Thoracic aorta (tissue), 2 donors: Measurements from ENCODE around the gene APOBEC3G. TPM values are rescaled to one million over a fixed set of nuclear protein-coding genes. Genes with fewer than 3 reads are reported as not detected.

Experiments used
- ATAC-seq: fragments of 150-250 bp; one replicate; pipeline ENCODE4 v1.8.0; 2017; ENCODE audit warnings: low read depth; ENCODE audit not compliant: insufficient number of reproducible peaks, low FRiP score
- DNase-seq: peaks from one replicate; pipeline ENCODE4 v3.0.0-alpha.2; 2020; ENCODE audit warnings: low spot score
- H3K27ac ChIP-seq, 2 donors: fragments of 200-600 bp; sonication (generic); 1 replicate in 1 of 2; 2 replicates in 1 of 2; pipeline ENCODE4 v1.5.1; 2016; ENCODE audit warnings: mild to moderate bottlenecking in 2 of 2, moderate library complexity in 2 of 2
- H3K27me3 ChIP-seq: fragments of 200-600 bp; sonication (generic); replicated peaks from 2 replicates; pipeline ENCODE4 v1.6.0; 2016; ENCODE audit warnings: mild to moderate bottlenecking; ENCODE audit not compliant: insufficient read depth
- H3K36me3 ChIP-seq: fragments of 200-600 bp; sonication (generic); one replicate; pipeline ENCODE4 v1.5.1; 2016
- H3K4me1 ChIP-seq, 2 donors: fragments of 200-600 bp; sonication (generic); 1 replicate in 1 of 2; 2 replicates in 1 of 2; pipeline versions ENCODE4 v1.5.1 to v1.6.0; 2016; ENCODE audit warnings: low read depth in 2 of 2, mild to moderate bottlenecking in 1 of 2; ENCODE audit not compliant: control insufficient read depth in 1 of 2
- H3K4me3 ChIP-seq: fragments of 200-600 bp; sonication (generic); 2 replicates; pipeline ENCODE4 v1.5.1; 2016; ENCODE audit warnings: mild to moderate bottlenecking
- H3K9me3 ChIP-seq: fragments of 200-600 bp; sonication (generic); 2 replicates; pipeline ENCODE4 v1.5.1; 2016
- total RNA-seq, 2 donors: library from RNA; depleted of rRNA; stranded (reverse); fragments of >200 nt; gene quantifications; one replicate each; pipeline versions ENCODE4 v1.1.0 to v1.2.3, GENCODE V29; 2016
- TF ChIP-seq, protein P1 (sequence below): fragments of 200-600 bp; sonication (generic); IDR thresholded peaks from one replicate; pipeline ENCODE4 v1.5.1; 2019; ENCODE audit warnings: antibody characterized with exemption

Gene APOBEC3G
- total RNA-seq, 2 donors from 2014 or later = 3.4 to 8.3 TPM

DNA sequence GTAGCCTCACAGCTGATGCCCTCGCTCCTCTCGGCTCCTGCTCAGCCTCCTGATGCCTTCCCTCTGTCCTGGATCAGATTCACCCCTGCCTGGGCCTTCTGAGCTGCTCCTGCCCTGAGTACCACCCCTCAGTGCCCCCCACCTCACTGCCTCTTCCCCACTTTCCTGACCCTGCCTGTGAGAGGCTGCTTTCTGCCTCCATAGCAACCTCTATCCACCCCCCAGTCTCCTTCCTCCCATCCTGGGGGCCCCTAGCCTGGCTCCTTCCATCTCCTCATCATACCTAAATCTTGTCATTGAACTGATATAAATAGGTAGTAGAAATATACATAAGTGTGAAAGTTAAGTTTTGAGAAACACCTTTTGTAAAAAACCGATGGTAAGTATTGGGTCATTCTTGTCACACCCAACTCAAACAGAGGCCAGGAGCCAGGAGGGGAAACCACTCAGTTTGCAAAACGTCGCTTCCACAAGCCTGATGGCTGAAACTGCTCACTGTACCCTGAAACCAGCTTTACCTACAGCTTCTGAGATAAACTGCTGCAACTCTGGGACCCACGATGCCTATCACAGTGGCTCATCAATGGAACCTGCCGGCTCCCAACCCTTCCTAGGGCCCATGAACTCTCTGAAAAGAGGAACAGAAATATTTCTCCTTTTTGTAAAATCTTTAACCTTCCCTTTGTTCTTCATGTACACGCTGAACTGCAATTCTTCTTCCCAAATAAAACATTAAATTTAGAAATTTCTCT lies 15.2 kb downstream of the APOBEC3G start:
- DNase-seq = no peak
- TF ChIP-seq, protein P1, sequence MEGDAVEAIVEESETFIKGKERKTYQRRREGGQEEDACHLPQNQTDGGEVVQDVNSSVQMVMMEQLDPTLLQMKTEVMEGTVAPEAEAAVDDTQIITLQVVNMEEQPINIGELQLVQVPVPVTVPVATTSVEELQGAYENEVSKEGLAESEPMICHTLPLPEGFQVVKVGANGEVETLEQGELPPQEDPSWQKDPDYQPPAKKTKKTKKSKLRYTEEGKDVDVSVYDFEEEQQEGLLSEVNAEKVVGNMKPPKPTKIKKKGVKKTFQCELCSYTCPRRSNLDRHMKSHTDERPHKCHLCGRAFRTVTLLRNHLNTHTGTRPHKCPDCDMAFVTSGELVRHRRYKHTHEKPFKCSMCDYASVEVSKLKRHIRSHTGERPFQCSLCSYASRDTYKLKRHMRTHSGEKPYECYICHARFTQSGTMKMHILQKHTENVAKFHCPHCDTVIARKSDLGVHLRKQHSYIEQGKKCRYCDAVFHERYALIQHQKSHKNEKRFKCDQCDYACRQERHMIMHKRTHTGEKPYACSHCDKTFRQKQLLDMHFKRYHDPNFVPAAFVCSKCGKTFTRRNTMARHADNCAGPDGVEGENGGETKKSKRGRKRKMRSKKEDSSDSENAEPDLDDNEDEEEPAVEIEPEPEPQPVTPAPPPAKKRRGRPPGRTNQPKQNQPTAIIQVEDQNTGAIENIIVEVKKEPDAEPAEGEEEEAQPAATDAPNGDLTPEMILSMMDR = no peak
- no peaks in the 10 kb centered on the region for H3K36me3 ChIP-seq
- no peak for ATAC-seq
- no peak overlapping the region for H3K27ac ChIP-seq
- no peaks in the 10 kb centered on the region for H3K4me1 ChIP-seq
- H3K9me3 ChIP-seq = no peaks in the 10 kb centered on the region
- no peak overlapping the region for H3K4me3 ChIP-seq
- H3K27me3 ChIP-seq = no peaks in the 10 kb centered on the region

DNA sequence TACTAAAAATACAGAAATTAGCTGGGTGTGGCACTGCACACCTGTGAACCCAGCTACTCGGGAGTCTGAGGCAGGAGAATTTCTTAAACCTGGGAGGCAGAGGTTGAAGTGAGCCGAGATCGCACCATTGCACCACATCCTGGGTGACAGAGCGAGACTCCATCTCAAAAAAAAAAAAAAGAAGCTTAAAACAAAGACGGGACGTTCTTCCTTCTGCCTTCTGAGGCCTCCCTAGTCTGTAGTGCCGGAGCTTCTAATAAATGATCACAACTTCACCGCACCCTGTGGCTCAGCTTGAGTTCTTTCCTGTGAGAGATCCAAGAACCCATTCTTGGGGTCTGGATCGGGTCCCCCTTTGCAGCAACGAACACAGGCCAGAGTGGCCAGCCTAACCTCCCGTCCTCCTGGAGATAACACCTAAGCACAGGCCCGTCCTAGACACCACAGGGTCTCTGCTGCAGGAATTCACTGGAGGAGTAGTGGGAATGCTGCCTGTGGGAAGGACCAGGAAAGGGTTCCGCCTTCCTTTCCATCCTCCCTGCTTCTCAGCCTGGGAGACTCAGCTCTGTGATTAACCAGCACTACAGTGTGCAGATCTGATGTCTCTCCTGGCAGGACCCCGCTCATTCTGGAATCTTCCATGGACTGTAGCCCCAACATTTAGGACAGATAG lies 17.8 kb downstream of the APOBEC3G start:
- DNase-seq = no peak
- Histone ChIP-seq H3K27ac (no peak overlapping the region), H3K9me3 (no peaks in the 10 kb centered on the region), H3K36me3 (no peaks in the 10 kb centered on the region), H3K4me3 (no peak overlapping the region), H3K4me1 (no peaks in the 10 kb centered on the region), H3K27me3 (no peaks in the 10 kb centered on the region)
- TF ChIP-seq, protein P1 = no peak
- no peak for ATAC-seq

DNA sequence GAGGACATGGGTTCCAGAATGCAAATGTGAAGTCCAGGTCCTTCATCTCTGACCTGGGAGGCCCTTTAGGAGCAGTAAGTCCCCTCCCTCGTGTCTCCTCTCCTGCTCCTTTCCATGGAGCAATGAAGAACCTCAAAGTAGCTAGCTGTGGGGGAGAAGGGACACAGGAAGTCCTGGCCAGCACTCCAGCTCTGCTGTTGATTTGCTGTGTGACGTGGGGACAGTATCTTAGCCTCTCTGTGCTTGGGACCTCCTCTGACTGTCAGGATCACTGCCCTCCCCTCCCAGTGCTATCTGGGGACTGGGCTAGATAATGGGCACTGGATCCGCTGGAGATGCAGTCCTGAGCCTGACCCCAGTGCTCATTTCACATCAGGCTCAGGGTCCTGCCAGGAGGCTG lies 18.9 kb downstream of the APOBEC3G start:
- H3K27ac ChIP-seq = no peak overlapping the region
- H3K4me3 ChIP-seq = no peak overlapping the region
- H3K4me1 ChIP-seq = no peaks in the 10 kb centered on the region
- H3K27me3 ChIP-seq = no peaks in the 10 kb centered on the region
- no peaks in the 10 kb centered on the region for H3K36me3 ChIP-seq
- DNase-seq = no peak
- TF ChIP-seq, protein P1 = no peak
- H3K9me3 ChIP-seq = no peaks in the 10 kb centered on the region
- ATAC-seq = no peak

GRCh38 chr22:39097098-39098020 lies 20.3 kb downstream of the APOBEC3G start, which contains the start of gene APOBEC3H:
Gene APOBEC3H (plus strand): TSS chr22:39097244. CDS start chr22:39100279, 3,035 bp downstream.
- H3K4me3 ChIP-seq = no peak within 1 kb of the TSS
- no peaks in the 10 kb centered on the region for H3K9me3 ChIP-seq
- ATAC-seq (no peak), DNase-seq (no peak)
- TF ChIP-seq, protein P1 = no peak
- no peaks in the 10 kb centered on the region for H3K36me3 ChIP-seq
- H3K27ac ChIP-seq = no peak within 1 kb of the TSS
- H3K27me3 ChIP-seq = no peaks in the 10 kb centered on the region
- no peaks in the 10 kb centered on the region for H3K4me1 ChIP-seq

DNA sequence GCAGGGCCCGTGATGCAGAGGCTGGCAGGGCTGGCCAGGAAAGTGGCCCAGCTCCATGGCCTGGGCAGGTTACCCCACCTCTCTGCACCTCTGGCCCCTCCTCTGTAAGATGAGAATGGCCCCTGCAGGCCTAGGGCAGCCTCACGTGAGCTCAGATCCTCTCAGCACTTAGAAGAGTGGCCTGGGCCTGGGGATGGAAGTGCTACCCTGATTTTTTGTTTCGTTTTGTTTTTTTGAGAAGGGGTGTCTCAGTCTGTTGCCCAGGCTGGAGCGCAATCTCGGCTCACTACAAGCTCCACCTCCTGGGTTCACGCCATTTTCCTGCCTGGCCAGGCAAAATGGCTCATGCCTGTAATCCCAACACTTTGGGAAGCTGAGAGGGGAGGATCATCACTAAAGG lies 21.0 kb downstream of the APOBEC3G start:
- H3K27ac ChIP-seq = no peak overlapping the region
- no peaks in the 10 kb centered on the region for H3K36me3 ChIP-seq
- no peak for ATAC-seq
- H3K27me3 ChIP-seq = no peaks in the 10 kb centered on the region
- H3K4me3 ChIP-seq = no peak overlapping the region
- TF ChIP-seq, protein P1 = no peak
- no peaks in the 10 kb centered on the region for H3K4me1 ChIP-seq
- H3K9me3 ChIP-seq = no peaks in the 10 kb centered on the region
- no peak for DNase-seq
